Measurements from ENCODE around the gene SLC37A2.

Gene SLC37A2

GRCh38 chr11:125071846-125072217 lies 8.7 kb downstream of the SLC37A2 start:
- DNase-seq, result no peak

DNA sequence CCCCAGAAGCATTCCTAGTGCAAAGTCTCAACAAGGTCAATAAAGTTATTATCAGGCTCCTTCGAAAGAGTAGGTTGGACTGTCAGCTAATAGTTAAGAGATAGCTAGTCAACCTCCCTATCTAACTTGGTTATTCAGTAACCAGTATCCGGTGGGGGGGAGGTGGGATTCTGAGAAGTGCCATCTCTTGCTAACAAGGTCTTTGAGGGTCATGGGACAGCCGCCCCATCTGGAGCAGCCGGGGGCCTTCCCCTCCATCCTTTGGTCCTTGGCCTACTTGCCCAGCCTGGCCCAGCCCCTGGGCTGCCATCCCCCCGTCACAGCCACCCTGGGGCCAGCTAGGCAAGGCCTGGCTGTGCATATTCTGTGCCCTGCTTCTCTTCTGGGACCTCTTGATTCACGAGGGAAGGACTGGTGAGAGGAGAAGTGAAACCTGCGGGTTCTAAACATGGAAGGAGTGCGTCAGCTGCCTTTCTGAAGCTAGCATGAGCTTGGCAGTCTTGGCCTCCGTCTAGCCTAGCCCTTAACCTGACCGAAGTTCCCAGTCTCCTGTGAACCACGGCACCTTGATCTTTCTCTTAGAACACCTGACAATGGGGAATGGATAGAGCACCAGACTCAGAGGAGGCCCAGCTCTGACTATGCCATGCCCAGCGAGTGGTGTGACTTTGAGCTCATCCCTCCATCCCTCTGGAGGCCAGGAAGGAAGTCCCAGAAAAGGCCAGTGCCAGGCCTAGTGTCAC lies 9.3 kb downstream of the SLC37A2 start:
- no peak for DNase-seq

- no peak for DNase-seq
Measured at GRCh38 chr11:125072961-125073590, 10.0 kb downstream of the SLC37A2 start.

DNA sequence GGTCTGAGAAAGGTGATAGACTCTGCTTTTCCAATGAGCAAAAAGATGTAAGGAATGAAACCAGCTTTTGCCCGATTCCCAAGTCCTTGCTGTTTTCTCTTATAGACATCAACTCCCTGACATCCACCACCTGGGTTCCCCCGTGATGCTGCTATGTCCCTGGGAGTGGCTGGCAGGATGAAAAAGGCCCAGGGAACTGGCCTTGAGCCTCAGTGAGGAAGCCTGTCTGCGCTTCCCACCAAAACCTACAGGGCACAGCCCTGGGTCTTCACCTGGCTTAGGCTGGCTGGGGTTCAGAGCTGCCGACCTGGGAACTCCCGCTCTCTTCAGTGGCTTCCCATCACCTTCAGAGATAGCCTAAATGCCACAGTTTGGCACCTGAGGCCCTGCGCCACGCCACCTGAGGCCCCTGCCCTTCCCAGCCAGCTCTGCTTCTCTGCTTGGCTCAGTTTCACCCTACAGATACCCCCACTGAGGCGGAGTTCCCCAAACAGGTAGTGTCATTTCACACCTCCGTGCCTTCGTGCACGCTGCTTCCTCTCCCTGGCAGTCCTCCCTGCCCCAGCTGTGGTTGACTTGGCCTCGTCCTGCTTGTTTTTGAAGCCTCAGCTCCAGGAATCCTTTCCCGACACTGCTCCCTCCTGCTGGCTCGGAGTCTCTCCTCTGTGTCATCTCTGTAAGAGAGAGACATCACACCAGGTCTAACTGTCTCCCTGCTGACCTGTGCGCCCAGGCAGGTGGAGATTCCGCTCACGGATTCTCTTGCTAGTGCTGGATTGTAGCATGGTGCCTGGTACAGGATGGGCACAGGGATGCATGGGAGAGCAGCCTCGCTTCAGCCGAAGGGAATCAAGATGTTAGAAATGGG lies 10.7 kb downstream of the SLC37A2 start:
- DNase-seq, result no peak

DNA sequence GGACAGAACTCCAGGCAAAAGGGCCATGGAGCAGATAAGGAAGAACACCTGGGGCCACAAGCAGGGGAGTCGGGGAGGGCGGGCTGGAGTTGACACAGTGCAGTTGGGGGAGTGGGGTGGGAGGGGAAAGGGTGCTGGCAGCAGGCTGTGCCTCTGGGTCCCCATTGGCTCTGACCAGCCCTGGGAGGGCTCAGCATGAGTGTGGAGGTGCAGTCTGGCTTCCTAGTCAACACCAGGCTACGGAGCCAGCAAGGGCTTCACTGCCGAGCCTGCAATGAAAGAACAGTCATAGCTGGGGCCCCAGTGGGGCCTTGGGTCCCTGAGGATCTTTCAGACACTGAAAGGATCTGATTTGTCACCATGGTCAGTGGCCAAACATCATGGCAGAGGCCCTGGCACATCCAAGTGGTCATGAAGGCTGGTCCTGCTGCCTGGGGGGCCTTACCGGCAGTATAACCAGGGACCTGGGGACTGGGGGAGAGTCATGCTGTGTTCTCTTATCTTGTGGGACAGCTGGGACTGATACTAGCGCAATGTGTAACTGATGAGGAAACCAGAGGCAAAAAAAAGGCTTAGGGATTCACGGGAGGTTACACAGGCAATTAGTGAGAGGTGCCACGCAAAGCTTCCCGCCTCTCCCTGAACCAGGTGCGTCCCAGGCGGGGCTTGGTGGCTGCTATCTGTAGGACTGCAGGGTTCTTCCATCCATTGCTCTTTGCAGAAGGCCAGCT lies 11.6 kb downstream of the SLC37A2 start:
- no peak for DNase-seq

DNA sequence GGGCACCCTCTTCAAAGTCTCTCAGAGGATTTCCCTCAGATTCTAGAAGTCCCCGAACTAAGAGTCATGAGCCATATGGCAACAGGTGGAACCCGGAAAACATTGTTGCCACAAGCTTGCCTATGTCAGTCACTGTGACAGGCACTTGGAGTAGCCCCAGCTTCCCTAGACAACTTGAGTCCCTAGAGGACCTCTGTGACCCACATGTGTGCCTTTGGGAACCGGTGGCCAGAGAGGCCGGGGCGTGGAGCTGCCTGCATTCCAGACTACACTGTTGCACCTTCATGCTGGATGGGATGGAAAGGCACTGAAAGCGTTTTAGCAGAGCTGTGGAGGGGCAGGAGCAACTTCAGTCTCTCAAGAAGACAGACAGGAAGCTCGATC lies 12.1 kb downstream of the SLC37A2 start:
- DNase-seq, result no peak

- no peak for DNase-seq
Measured at GRCh38 chr11:125075900-125076317, 12.8 kb downstream of the SLC37A2 start.

GRCh38 chr11:125076378-125076945 lies 13.4 kb downstream of the SLC37A2 start:
- no peak for DNase-seq

DNA sequence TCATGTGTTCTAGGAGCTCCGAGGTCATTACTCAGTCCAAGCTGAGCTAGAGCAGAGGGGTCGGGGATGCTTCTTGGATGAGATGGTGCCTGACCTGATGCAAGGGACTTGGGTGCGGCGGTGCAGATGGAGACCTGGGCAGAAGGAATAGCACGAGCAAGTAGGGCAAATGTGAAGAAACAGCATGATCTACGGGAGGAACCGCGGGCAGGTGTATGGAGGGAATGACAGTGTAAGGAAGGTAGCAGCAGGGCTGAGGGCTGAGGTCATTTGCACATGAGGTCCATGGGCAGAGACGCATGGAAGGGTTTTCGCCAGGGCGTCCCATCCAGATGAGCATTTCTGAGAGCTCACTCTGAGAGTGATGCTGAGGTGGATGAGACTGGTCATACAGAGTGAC lies 14.9 kb downstream of the SLC37A2 start:
- no peak for DNase-seq

DNA sequence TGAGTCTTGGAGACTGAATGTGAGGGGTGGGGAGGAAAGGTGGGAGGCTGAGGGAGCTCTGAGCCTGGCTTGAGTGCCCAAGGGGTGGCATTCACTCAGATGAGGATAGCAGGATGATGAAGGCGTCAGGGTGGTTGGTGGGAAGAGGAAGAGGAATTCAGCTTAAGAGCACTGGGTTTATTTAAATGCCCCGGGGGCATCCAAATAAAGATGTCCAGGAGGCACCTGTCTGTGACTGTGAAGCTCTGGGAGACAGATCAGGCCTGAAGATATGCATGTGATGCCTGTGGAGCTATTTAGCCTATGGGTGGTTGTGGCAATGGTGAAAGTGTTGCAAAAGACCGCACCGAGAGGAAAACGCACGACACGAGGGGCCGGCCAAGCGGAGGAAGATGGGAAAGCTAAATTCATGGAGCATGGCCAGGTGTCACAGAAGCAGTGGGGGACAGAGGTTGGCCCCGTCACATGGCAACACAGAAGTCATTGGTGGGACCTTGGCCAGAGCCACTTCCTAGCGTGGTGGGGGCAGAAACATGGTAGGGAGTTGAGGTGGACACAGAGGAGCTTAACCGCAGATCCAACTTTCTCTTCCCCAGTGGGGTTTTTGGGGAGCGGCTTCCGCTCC lies 15.5 kb downstream of the SLC37A2 start:
- DNase-seq, result no peak

DNA sequence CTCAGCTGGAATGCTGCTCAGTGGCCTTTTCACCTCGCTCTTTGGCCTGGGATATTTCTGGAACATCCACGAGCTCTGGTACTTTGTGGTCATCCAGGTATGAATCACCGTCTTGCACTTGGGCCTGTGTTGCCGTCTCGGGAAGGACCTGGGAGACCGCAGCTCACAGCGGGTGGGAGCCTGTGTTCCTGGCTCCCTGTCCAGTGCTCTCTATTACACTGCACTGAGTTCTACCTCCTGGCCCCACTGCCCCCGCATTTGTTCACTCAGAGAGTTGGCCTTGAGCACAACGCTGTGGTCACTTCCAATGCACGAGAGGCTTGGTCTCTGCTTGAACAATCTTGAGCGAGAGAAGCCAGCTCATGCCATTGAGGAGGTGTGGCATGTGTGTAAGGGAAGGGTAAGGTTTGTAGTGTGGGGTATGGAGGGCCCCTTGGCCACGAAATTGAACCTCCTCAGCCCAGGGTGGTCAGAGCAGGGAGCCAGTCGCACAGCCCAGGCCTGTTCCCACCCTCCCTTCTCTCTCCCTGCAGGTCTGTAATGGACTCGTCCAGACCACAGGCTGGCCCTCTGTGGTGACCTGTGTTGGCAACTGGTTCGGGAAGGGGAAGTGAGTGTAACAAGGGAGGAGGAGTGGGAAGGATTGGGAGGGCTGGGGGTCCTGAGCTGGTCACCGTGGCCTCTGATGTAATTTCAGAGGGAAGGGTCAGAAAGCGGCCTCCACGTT lies 16.2 kb downstream of the SLC37A2 start:
- DNase-seq, result no peak

DNA sequence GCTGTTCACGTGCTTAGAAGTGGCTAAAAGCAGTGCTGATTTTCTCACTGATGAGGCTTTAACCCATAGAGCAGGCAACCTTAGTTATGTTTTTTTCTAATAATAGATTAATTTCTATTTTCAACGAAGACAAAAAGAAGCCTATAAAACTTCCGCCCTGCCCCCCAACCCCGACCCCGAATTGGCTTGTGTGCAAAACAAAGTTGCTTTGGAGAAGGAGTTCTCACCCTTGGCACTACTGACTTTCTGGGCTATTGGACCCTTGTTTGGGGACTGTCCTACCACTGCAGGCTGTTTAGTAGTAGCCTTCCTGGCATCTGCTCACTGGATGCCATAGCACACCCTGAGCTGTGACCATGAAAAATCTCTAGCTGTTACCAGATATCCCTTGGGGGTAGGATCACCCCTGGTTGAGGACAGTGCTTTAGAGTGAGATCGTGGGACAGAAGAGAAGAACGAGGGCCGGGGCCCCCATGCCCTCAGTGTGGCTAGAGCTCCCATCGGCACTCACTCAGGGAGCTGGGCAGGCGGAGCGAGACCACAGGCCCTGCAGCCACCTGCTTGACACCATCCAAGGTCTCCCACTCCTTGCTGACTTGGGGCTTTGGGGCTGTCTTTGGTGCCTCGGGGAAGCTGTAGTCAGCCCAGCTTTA lies 16.9 kb downstream of the SLC37A2 start:
- DNase-seq, result no peak

DNA sequence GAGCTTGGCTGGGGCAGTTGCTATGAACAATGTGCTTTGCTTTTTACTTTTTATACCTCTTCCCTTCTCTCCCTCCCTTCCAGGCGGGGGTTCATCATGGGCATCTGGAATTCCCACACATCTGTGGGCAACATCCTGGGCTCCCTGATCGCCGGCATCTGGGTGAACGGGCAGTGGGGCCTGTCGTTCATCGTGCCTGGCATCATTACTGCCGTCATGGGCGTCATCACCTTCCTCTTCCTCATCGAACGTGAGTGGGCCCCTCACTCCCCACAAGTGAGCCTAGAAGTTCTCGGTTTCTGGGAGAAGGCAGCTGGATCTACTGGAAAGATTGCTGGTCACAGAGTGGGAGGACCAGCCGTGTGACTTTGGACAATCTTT lies 17.4 kb downstream of the SLC37A2 start:
- DNase-seq, result no peak

GRCh38 chr11:125081098-125081798 lies 18.1 kb downstream of the SLC37A2 start:
- no peak for DNase-seq

- no peak for DNase-seq
Measured at GRCh38 chr11:125082040-125082439, 18.9 kb downstream of the SLC37A2 start.

GRCh38 chr11:125082611-125083311 lies 19.7 kb downstream of the SLC37A2 start:
- DNase-seq, result no peak

- no peak for DNase-seq
Measured at GRCh38 chr11:125083312-125084056, 20.4 kb downstream of the SLC37A2 start.

- no peak for DNase-seq
Measured at GRCh38 chr11:125084057-125084416, 20.9 kb downstream of the SLC37A2 start.

- no peak for DNase-seq
Measured at GRCh38 chr11:125084761-125085231, 21.7 kb downstream of the SLC37A2 start.

Data from NCI-H774 (cell line).